Neural progenitor cell (in vitro differentiated cells): Measurements from ENCODE around the gene FOXN3. TPM values are rescaled to one million over a fixed set of nuclear protein-coding genes. Genes with fewer than 3 reads are reported as not detected.

Experiments
- DNase-seq: peaks from one replicate; pipeline ENCODE4 v3.0.0-alpha.2; 2016; ENCODE audit warnings: low spot score
- H2AFZ ChIP-seq: fragments of 200-600 bp; sonication (generic); replicated peaks from 2 replicates; pipeline ENCODE4 v1.6.1; 2016; ENCODE audit warnings: antibody characterized with exemption
- H3F3A ChIP-seq: fragments of 200-600 bp; sonication (generic); 2 replicates; pipeline ENCODE4 v1.6.1; 2016; ENCODE audit warnings: antibody characterized with exemption, low read depth
- H3K27ac ChIP-seq: fragments of 200-600 bp; sonication (generic); 2 replicates; pipeline ENCODE4 v1.5.1; 2016; ENCODE audit warnings: mild to moderate bottlenecking
- H3K27me3 ChIP-seq: fragments of 200-600 bp; sonication (generic); 2 replicates; pipeline ENCODE4 v1.6.1; 2016; ENCODE audit warnings: mild to moderate bottlenecking, moderate library complexity
- H3K36me3 ChIP-seq: fragments of 200-600 bp; sonication (generic); 2 replicates; pipeline ENCODE4 v1.5.1; 2016
- H3K4me1 ChIP-seq: fragments of 200-600 bp; sonication (generic); 2 replicates; pipeline ENCODE4 v1.6.1; 2016; ENCODE audit warnings: mixed run types
- H3K4me2 ChIP-seq: fragments of 200-600 bp; sonication (generic); 2 replicates; pipeline ENCODE4 v1.6.1; 2016
- H3K4me3 ChIP-seq: fragments of 200-600 bp; sonication (generic); 2 replicates; pipeline ENCODE4 v1.5.1; 2016
- H3K79me2 ChIP-seq: fragments of 200-600 bp; sonication (generic); 2 replicates; pipeline ENCODE4 v1.6.1; 2016; ENCODE audit warnings: low read depth
- H3K9ac ChIP-seq: fragments of 200-600 bp; sonication (generic); 2 replicates; pipeline ENCODE4 v1.6.1; 2016
- H3K9me3 ChIP-seq: fragments of 200-600 bp; sonication (generic); 2 replicates; pipeline ENCODE4 v1.5.1; 2016; ENCODE audit warnings: low read depth
- H4K20me1 ChIP-seq: fragments of 200-600 bp; sonication (generic); 2 replicates; pipeline ENCODE4 v1.6.1; 2016; ENCODE audit warnings: low read depth
- H3K27ac Mint-ChIP-seq: 3 replicates; pipeline ENCODE4 v1.8.0; 2021; ENCODE audit warnings: mixed read lengths
- H3K27me3 Mint-ChIP-seq: 2 replicates; pipeline ENCODE4 v1.8.0; 2022; ENCODE audit warnings: low read depth, mild to moderate bottlenecking, inconsistent platforms, moderate library complexity, mixed read lengths; ENCODE audit not compliant: insufficient read depth
- H3K36me3 Mint-ChIP-seq: 3 replicates; pipeline ENCODE4 v1.8.0; 2021; ENCODE audit warnings: mixed read lengths
- H3K4me1 Mint-ChIP-seq: 3 replicates; pipeline ENCODE4 v1.8.0; 2021; ENCODE audit warnings: mixed read lengths
- H3K4me3 Mint-ChIP-seq: 3 replicates; pipeline ENCODE4 v1.8.0; 2021; ENCODE audit warnings: mild to moderate bottlenecking, moderate library complexity, mixed read lengths
- H3K9me3 Mint-ChIP-seq: 3 replicates; pipeline ENCODE4 v1.8.0; 2020; ENCODE audit warnings: mixed read lengths
- CTCF ChIP-seq: fragments of 200-600 bp; sonication (generic); IDR thresholded peaks from 2 replicates; pipeline ENCODE4 v1.5.1; 2017; ENCODE audit warnings: antibody characterized with exemption, mild to moderate bottlenecking
- EZH2 ChIP-seq: fragments of 200-600 bp; sonication (generic); IDR thresholded peaks from 2 replicates; pipeline ENCODE4 v1.6.1; 2017; ENCODE audit warnings: antibody characterized with exemption, mild to moderate bottlenecking, moderate library complexity
- EZH2phosphoT487 ChIP-seq: fragments of 200-600 bp; sonication (generic); IDR thresholded peaks from 2 replicates; pipeline ENCODE4 v1.6.1; 2017; ENCODE audit warnings: antibody characterized with exemption
- total RNA-seq: library from RNA; depleted of rRNA; stranded (reverse); fragments of >200 nt; gene quantifications from 2 replicates; pipeline ENCODE4 v1.2.3, GENCODE V29; 2015; ENCODE audit warnings: low replicate concordance

Gene FOXN3
- total RNA-seq, 1 donor from 2014 or later: 39.5 TPM

- H3K27ac ChIP-seq: peak overlapping the region; percentile 82
- H3K27ac Mint-ChIP-seq: peak overlapping the region; percentile 85
- DNase-seq: no peak
- no peak for TF ChIP-seq EZH2phosphoT487
- no peak for TF ChIP-seq CTCF
- no peak for TF ChIP-seq EZH2
- H3K4me3 Mint-ChIP-seq: no peak overlapping the region
- H3K36me3 Mint-ChIP-seq: peaks cover 7% of the 10 kb centered on the region
- H3K9me3 ChIP-seq: no peaks in the 10 kb centered on the region
- H3K36me3 ChIP-seq: no peaks in the 10 kb centered on the region
- peaks cover 15% of the 10 kb centered on the region for H4K20me1 ChIP-seq
- H3K9me3 Mint-ChIP-seq: no peaks in the 10 kb centered on the region
- H3K27me3 ChIP-seq: no peaks in the 10 kb centered on the region
- H3K79me2 ChIP-seq: peaks cover 57% of the 10 kb centered on the region
- peaks cover 57% of the 10 kb centered on the region for H3F3A ChIP-seq
- no peak overlapping the region for H3K4me3 ChIP-seq
- peaks cover 69% of the 10 kb centered on the region for H3K4me1 Mint-ChIP-seq
- H3K27me3 Mint-ChIP-seq: peaks cover 8% of the 10 kb centered on the region
- peak overlapping the region; percentile 57 for H3K4me2 ChIP-seq
- H2AFZ ChIP-seq: no peak overlapping the region
- no peak overlapping the region for H3K9ac ChIP-seq
- H3K4me1 ChIP-seq: peaks cover 77% of the 10 kb centered on the region
Observed at GRCh38 chr14:89339158-89339557, 77.9 kb downstream of the FOXN3 start.

- Mint-ChIP-seq H3K4me1 (peaks cover 54% of the 10 kb centered on the region), H3K4me3 (no peak overlapping the region), H3K27me3 (peaks cover 8% of the 10 kb centered on the region), H3K36me3 (peaks cover 11% of the 10 kb centered on the region), H3K27ac (no peak overlapping the region), H3K9me3 (no peaks in the 10 kb centered on the region)
- H3F3A ChIP-seq: peaks cover 51% of the 10 kb centered on the region
- peak overlapping the region; percentile 97 for H3K27ac ChIP-seq
- H3K4me3 ChIP-seq: peak overlapping the region; percentile 32
- H2AFZ ChIP-seq: no peak overlapping the region
- H3K4me1 ChIP-seq: peaks cover 55% of the 10 kb centered on the region
- peaks cover 11% of the 10 kb centered on the region for H4K20me1 ChIP-seq
- no peaks in the 10 kb centered on the region for H3K27me3 ChIP-seq
- no peak for TF ChIP-seq EZH2phosphoT487
- TF ChIP-seq EZH2: no peak
- peak; percentile 33 for TF ChIP-seq CTCF
- H3K9ac ChIP-seq: no peak overlapping the region
- peaks cover 67% of the 10 kb centered on the region for H3K79me2 ChIP-seq
- H3K36me3 ChIP-seq: no peaks in the 10 kb centered on the region
- DNase-seq: peak; percentile 50
- H3K9me3 ChIP-seq: no peaks in the 10 kb centered on the region
- H3K4me2 ChIP-seq: peak overlapping the region; percentile 74
Observed at GRCh38 chr14:89336338-89336737, 80.7 kb downstream of the FOXN3 start.

GRCh38 chr14:89332031-89332430 lies 85.0 kb downstream of the FOXN3 start:
- TF ChIP-seq EZH2: no peak
- no peak for TF ChIP-seq CTCF
- TF ChIP-seq EZH2phosphoT487: no peak
- H3K4me3 Mint-ChIP-seq: no peak overlapping the region
- peaks cover 2% of the 10 kb centered on the region for H3K27me3 Mint-ChIP-seq
- DNase-seq: no peak
- H3K79me2 ChIP-seq: peaks cover 77% of the 10 kb centered on the region
- H3K36me3 ChIP-seq: no peaks in the 10 kb centered on the region
- H3K27ac ChIP-seq: no peak overlapping the region
- no peaks in the 10 kb centered on the region for H3K27me3 ChIP-seq
- H3K9me3 ChIP-seq: no peaks in the 10 kb centered on the region
- no peak overlapping the region for H2AFZ ChIP-seq
- H3K4me1 Mint-ChIP-seq: peaks cover 11% of the 10 kb centered on the region
- no peaks in the 10 kb centered on the region for H3K9me3 Mint-ChIP-seq
- H3F3A ChIP-seq: peaks cover 10% of the 10 kb centered on the region
- peaks cover 14% of the 10 kb centered on the region for H3K4me1 ChIP-seq
- H4K20me1 ChIP-seq: peaks cover 21% of the 10 kb centered on the region
- H3K27ac Mint-ChIP-seq: no peak overlapping the region
- H3K4me2 ChIP-seq: no peak overlapping the region
- H3K36me3 Mint-ChIP-seq: peaks cover 12% of the 10 kb centered on the region
- H3K4me3 ChIP-seq: no peak overlapping the region
- no peak overlapping the region for H3K9ac ChIP-seq
